ENCODE results near the gene P2RX1.
"Not testable (repeated sequence)": the region's sequence is repeated elsewhere in the genome, so short reads cannot be mapped to it uniquely, and the experiment has no call there.

P2RX1 gene

GRCh38 chr17:3951420-3951819, 35.2 kb upstream of the P2RX1 start:
- no peak for DNase-seq (ENCODE audit: low read depth in 2 of 2)

- no peak for DNase-seq (ENCODE audit: low read depth in 2 of 2)
Measured at GRCh38 chr17:3951003-3951402, 34.7 kb upstream of the P2RX1 start.

GRCh38 chr17:3950584-3950983, 34.3 kb upstream of the P2RX1 start:
- no peak for DNase-seq (ENCODE audit: low read depth in 2 of 2)

GRCh38 chr17:3949418-3949817, 33.2 kb upstream of the P2RX1 start:
- no peak for DNase-seq (ENCODE audit: low read depth in 2 of 2)

GRCh38 chr17:3948551-3948950, 32.3 kb upstream of the P2RX1 start:
- not testable (repeated sequence) for DNase-seq (ENCODE audit: low read depth in 2 of 2)

- DNase-seq (ENCODE audit: low read depth in 2 of 2) = no peak
Measured at GRCh38 chr17:3947318-3947810, 31.1 kb upstream of the P2RX1 start.

GRCh38 chr17:3946711-3947235, 30.5 kb upstream of the P2RX1 start:
- no peak for DNase-seq (ENCODE audit: low read depth in 2 of 2)

GRCh38 chr17:3944485-3945388, 28.5 kb upstream of the P2RX1 start:
- no peak for DNase-seq (ENCODE audit: low read depth in 2 of 2)

- no peak for DNase-seq (ENCODE audit: low read depth in 2 of 2)
Measured at GRCh38 chr17:3943240-3943891, 27.1 kb upstream of the P2RX1 start.

GRCh38 chr17:3940965-3941698, 24.9 kb upstream of the P2RX1 start:
- no peak for DNase-seq (ENCODE audit: low read depth in 2 of 2)

- no peak for DNase-seq (ENCODE audit: low read depth in 2 of 2)
Measured at GRCh38 chr17:3937359-3937758, 21.1 kb upstream of the P2RX1 start.

- no peak for DNase-seq (ENCODE audit: low read depth in 2 of 2)
Measured at GRCh38 chr17:3935825-3936355, 19.6 kb upstream of the P2RX1 start.

GRCh38 chr17:3935140-3935542, 18.9 kb upstream of the P2RX1 start:
- DNase-seq (ENCODE audit: low read depth in 2 of 2) = no peak

- DNase-seq (ENCODE audit: low read depth in 2 of 2) = no peak
Measured at GRCh38 chr17:3929764-3930163, 13.5 kb upstream of the P2RX1 start.

- DNase-seq (ENCODE audit: low read depth in 2 of 2) = no peak
Measured at GRCh38 chr17:3929181-3929580, 12.9 kb upstream of the P2RX1 start.

- no peak for DNase-seq (ENCODE audit: low read depth in 2 of 2)
Measured at GRCh38 chr17:3928406-3928805, 12.1 kb upstream of the P2RX1 start.

- no peak for DNase-seq (ENCODE audit: low read depth in 2 of 2)
Measured at GRCh38 chr17:3927628-3928340, 11.5 kb upstream of the P2RX1 start.

GRCh38 chr17:3926860-3927627, 10.8 kb upstream of the P2RX1 start:
- no peak for DNase-seq (ENCODE audit: low read depth in 2 of 2)

- no peak for DNase-seq (ENCODE audit: low read depth in 2 of 2)
Measured at GRCh38 chr17:3925684-3926485, 9.6 kb upstream of the P2RX1 start.
